NCI-H1048 (cell line): ENCODE results near the gene PPFIA2.

Experiments used
- DNase-seq: peaks from one replicate; lab custom pipeline; 2025; lab: John Stamatoyannopoulos, UW

Gene PPFIA2

GRCh38 chr12:81759190-81760051 is at the start of gene PPFIA2:
Gene PPFIA2, minus strand, starts transcription at chr12:81759350.
- DNase-seq, result no peak

- no peak for DNase-seq
These were observed 41.4 kb upstream of the PPFIA2 start for GRCh38 chr12:81800298-81801148.

- DNase-seq, result no peak
These were observed 39.1 kb upstream of the PPFIA2 start for GRCh38 chr12:81798294-81798693.

GRCh38 chr12:81797100-81797499 is 38.0 kb upstream of the PPFIA2 start:
- DNase-seq, result no peak

- no peak for DNase-seq
These were observed 33.5 kb upstream of the PPFIA2 start for GRCh38 chr12:81792666-81793065.

- DNase-seq, result no peak
These were observed 20.1 kb upstream of the PPFIA2 start for GRCh38 chr12:81779216-81779615.

- DNase-seq, result no peak
These were observed 19.6 kb upstream of the PPFIA2 start for GRCh38 chr12:81778719-81779118.

GRCh38 chr12:81758421-81759189 is 545 bp downstream of the PPFIA2 start:
- no peak for DNase-seq

- DNase-seq, result no peak
These were observed 1.3 kb downstream of the PPFIA2 start for GRCh38 chr12:81757731-81758365.

GRCh38 chr12:81729781-81730180 is 29.4 kb downstream of the PPFIA2 start:
- DNase-seq, result no peak

- no peak for DNase-seq
These were observed 31.8 kb downstream of the PPFIA2 start for GRCh38 chr12:81727391-81727790.

- no peak for DNase-seq
These were observed 32.5 kb downstream of the PPFIA2 start for GRCh38 chr12:81726634-81727033.

GRCh38 chr12:81723361-81723760 is 35.8 kb downstream of the PPFIA2 start:
- no peak for DNase-seq

GRCh38 chr12:81722004-81722403 is 37.1 kb downstream of the PPFIA2 start:
- no peak for DNase-seq

GRCh38 chr12:81718616-81719015 is 40.5 kb downstream of the PPFIA2 start:
- DNase-seq, result no peak

- no peak for DNase-seq
These were observed 46.6 kb downstream of the PPFIA2 start for GRCh38 chr12:81712536-81712935.

GRCh38 chr12:81705586-81705985 is 53.6 kb downstream of the PPFIA2 start:
- DNase-seq, result no peak

GRCh38 chr12:81699551-81699950 is 59.6 kb downstream of the PPFIA2 start:
- DNase-seq, result no peak

GRCh38 chr12:81692008-81692407 is 67.1 kb downstream of the PPFIA2 start:
- no peak for DNase-seq

GRCh38 chr12:81683881-81684280 is 75.3 kb downstream of the PPFIA2 start:
- DNase-seq, result no peak

GRCh38 chr12:81679614-81680013 is 79.5 kb downstream of the PPFIA2 start:
- DNase-seq, result no peak

- no peak for DNase-seq
These were observed 88.4 kb downstream of the PPFIA2 start for GRCh38 chr12:81670759-81671158.
